Uterus (tissue), 4 donors: ENCODE measurements around the gene PEX6. TPM values are rescaled to one million over a fixed set of nuclear protein-coding genes. Genes with fewer than 3 reads are reported as not detected.

Experiments used
- DNase-seq, 2 donors: peaks; one replicate each; pipeline ENCODE4 v3.0.0-alpha.2; 2019 to 2020
- H3K27ac ChIP-seq, 2 donors: fragments of 200-600 bp; sonication (generic); 1 replicate in 1 of 2; 2 replicates in 1 of 2; pipeline ENCODE4 v1.5.1; 2016 to 2018
- H3K27me3 ChIP-seq, 2 donors: fragments of 200-600 bp; sonication (generic); one replicate each; pipeline ENCODE4 v1.5.1; 2018 to 2019; ENCODE audit warnings: control low read depth in 1 of 2
- H3K36me3 ChIP-seq, 2 donors: fragments of 200-600 bp; sonication (generic); one replicate each; pipeline ENCODE4 v1.5.1; 2019; ENCODE audit warnings: control low read depth in 1 of 2
- H3K4me1 ChIP-seq, 2 donors: fragments of 200-600 bp; sonication (generic); one replicate each; pipeline ENCODE4 v1.5.1; 2018 to 2019; ENCODE audit warnings: control low read depth in 1 of 2
- H3K4me3 ChIP-seq, 2 donors: fragments of 200-600 bp; sonication (generic); 1 replicate in 1 of 2; 2 replicates in 1 of 2; pipeline ENCODE4 v1.5.1; 2018 to 2019; ENCODE audit warnings: mild to moderate bottlenecking in 1 of 2
- H3K9me3 ChIP-seq, 2 donors: fragments of 200-600 bp; sonication (generic); one replicate each; pipeline ENCODE4 v1.5.1; 2019; ENCODE audit warnings: control low read depth in 1 of 2
- CTCF ChIP-seq, 4 experiments: fragments of 200-600 bp in 2 of 4; fragments of 450-650 bp in 2 of 4; sonication (generic) in 2 of 4; IDR thresholded peaks; one replicate each; pipeline ENCODE4 v1.5.1; 2016 to 2019; ENCODE audit warnings: antibody characterized with exemption in 4 of 4, mild to moderate bottlenecking in 2 of 4, moderate library complexity in 1 of 4
- POLR2A ChIP-seq, 2 donors: fragments of 450-650 bp; IDR thresholded peaks; one replicate each; pipeline ENCODE4 v1.6.1; 2016; ENCODE audit warnings: antibody characterized with exemption in 2 of 2, mild to moderate bottlenecking in 1 of 2, moderate library complexity in 1 of 2
- intact Hi-C: fragments of 100-400 bp; cut with DNase I; formaldehyde crosslinking; loops from one replicate; pipeline ENCODE4 v1.15.1; 2023; ENCODE audit warnings: low total_unique reads
- total RNA-seq, 4 donors: library from RNA; depleted of rRNA in 3 of 4; stranded (reverse); fragments of >200 nt in 3 of 4; gene quantifications; one replicate each; pipeline versions ENCODE4 v1.1.0 to v1.2.4, GENCODE V29; 2014 to 2023
- donor health status: DM: yes; HTN: yes; CAD: no.

The PEX6 gene
- total RNA-seq, 4 donors from 2014 or later: 19.2 to 38.2 (median 23.1) TPM

DNA sequence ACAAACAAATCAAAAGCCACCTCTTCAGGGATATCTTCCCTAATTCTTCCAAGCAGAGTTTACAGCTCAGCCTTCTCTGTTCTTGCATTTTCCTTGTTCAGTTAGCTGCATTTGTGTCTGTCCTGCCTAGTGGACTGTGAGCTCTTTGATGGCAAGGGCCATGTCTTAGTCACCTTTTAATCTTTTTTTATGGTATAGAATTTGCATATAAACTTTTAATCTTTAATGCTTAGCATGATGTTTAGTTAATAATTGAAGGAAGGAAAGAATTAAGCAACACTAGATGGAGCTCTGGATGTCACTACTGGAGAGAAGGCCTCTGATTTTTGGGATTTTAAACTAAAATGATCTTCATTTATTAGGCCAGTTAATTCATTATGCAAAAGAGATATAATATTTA is 17.5 kb upstream of the PEX6 start:
- H3K27ac ChIP-seq: no peak overlapping the region
- no peak overlapping the region for H3K4me3 ChIP-seq
- no peaks in the 10 kb centered on the region for H3K9me3 ChIP-seq
- TF ChIP-seq POLR2A (IDR thresholded peaks at IDR 0.05) (no peak), CTCF (IDR thresholded peaks at IDR 0.05) (no peak)
- DNase-seq: no peak
- no peaks in the 10 kb centered on the region for H3K27me3 ChIP-seq
- H3K36me3 ChIP-seq: no peaks in the 10 kb centered on the region
- no peaks in the 10 kb centered on the region for H3K4me1 ChIP-seq
- intact Hi-C loops: no loop called here

GRCh38 chr6:42993445-42993844 is 14.5 kb upstream of the PEX6 start:
- no peak for DNase-seq
- TF ChIP-seq POLR2A (IDR thresholded peaks at IDR 0.05): no peak
- TF ChIP-seq CTCF (IDR thresholded peaks at IDR 0.05): no peak
- H3K36me3 ChIP-seq: no peaks in the 10 kb centered on the region
- intact Hi-C loops: no loop called here
- H3K4me3 ChIP-seq: no peak overlapping the region
- no peaks in the 10 kb centered on the region for H3K4me1 ChIP-seq
- H3K27ac ChIP-seq: no peak overlapping the region
- H3K9me3 ChIP-seq: no peaks in the 10 kb centered on the region
- H3K27me3 ChIP-seq: no peaks in the 10 kb centered on the region

GRCh38 chr6:42989923-42990322 is 10.9 kb upstream of the PEX6 start:
- Histone ChIP-seq H3K36me3 (no peaks in the 10 kb centered on the region), H3K9me3 (no peaks in the 10 kb centered on the region), H3K27ac (no peak overlapping the region), H3K4me1 (peaks cover 0 to 13% of the 10 kb centered on the region in 2 donors), H3K27me3 (no peaks in the 10 kb centered on the region), H3K4me3 (no peak overlapping the region)
- intact Hi-C loops: loop anchor here (10.0 kb wide), 1 partner anchor 65 kb away; the partner anchor contains the start of gene CNPY3
- no peak for DNase-seq
- TF ChIP-seq POLR2A (IDR thresholded peaks at IDR 0.05) (no peak), CTCF (IDR thresholded peaks at IDR 0.05) (no peak)

- no peaks in the 10 kb centered on the region for H3K9me3 ChIP-seq
- no peak overlapping the region for H3K27ac ChIP-seq
- H3K36me3 ChIP-seq: no peaks in the 10 kb centered on the region
- DNase-seq: no peak
- H3K4me1 ChIP-seq: peaks cover 0 to 13% of the 10 kb centered on the region in 2 donors
- no peak overlapping the region for H3K4me3 ChIP-seq
- intact Hi-C loops: loop anchor here (10.0 kb wide), 1 partner anchor 64 kb away; the partner anchor contains the start of gene CNPY3
- H3K27me3 ChIP-seq: no peaks in the 10 kb centered on the region
- TF ChIP-seq CTCF (IDR thresholded peaks at IDR 0.05): no peak
- no peak for TF ChIP-seq POLR2A (IDR thresholded peaks at IDR 0.05)
Measured at GRCh38 chr6:42988486-42989020, 9.6 kb upstream of the PEX6 start.

DNA sequence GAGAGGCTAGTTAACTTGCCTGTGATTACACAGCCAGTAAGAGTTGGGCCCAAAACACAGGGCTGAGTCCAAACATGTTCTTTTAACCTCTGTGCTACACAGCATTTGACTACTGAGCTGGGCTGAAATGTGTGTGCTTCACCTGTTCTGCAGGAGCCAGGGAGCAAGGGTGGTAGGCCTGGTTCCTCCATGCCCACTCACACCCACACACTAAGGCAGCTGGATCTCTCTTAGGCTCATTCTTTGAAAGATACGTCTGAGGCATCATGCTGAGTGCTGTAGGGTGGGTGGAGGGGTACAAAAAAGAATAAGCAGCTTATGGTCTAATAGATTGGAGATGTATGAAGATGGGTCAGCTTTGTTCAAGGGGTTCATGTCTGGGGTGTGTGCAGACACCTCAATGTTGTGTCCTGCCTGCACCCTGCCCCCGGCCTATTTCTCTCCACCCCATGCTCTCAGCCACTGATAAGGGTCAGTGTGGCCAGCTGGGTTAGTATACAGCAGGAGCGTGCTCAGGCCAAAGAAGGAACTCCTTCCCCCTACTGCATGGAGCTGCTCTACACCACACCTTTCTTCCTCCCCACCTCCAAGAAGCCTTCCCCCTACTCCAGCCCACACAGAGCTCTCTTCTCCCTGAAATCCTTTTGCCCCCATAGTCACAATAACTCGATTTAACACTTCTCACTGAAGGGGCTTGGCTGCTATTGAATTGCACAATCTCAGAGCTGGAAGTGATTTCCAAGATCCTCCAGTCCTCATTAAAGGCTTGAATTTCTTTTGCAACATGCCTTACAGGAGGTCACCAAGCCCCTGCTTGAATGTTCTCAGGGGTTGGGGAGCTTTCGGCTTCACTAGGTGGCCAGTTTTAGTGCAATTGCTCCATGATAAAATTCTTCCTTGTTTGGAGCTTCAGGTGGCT is 8.8 kb upstream of the PEX6 start:
- Histone ChIP-seq H3K4me1 (peaks cover 0 to 13% of the 10 kb centered on the region in 2 donors), H3K36me3 (no peaks in the 10 kb centered on the region), H3K27me3 (no peaks in the 10 kb centered on the region), H3K9me3 (no peaks in the 10 kb centered on the region), H3K4me3 (no peak overlapping the region), H3K27ac (no peak overlapping the region)
- intact Hi-C loops: loop anchor here (10.0 kb wide), 1 partner anchor 63 kb away; the partner anchor contains the start of gene CNPY3
- no peak for TF ChIP-seq CTCF (IDR thresholded peaks at IDR 0.05)
- no peak for TF ChIP-seq POLR2A (IDR thresholded peaks at IDR 0.05)
- DNase-seq: no peak
